HEK293 (cell line): ENCODE data around the gene TMEM191B.
"Not testable (repeated sequence)": the region's sequence is repeated elsewhere in the genome, so short reads cannot be mapped to it uniquely, and the experiment has no call there.

Experiments
- KLF16 ChIP-seq: fragments of 450-650 bp; formaldehyde crosslinking; IDR thresholded peaks from 2 replicates; pipeline ENCODE4 v1.5.1; 2017; ENCODE audit warnings: missing biosample characterization, missing genetic modification characterization
- ZNF223 ChIP-seq: fragments of 450-650 bp; formaldehyde crosslinking; IDR thresholded peaks from 2 replicates; pipeline ENCODE4 v1.5.1; 2016; ENCODE audit warnings: missing biosample characterization, missing genetic modification characterization
- TF ChIP-seq, protein P1 (sequence below): fragments of 450-650 bp; formaldehyde crosslinking; IDR thresholded peaks from 2 replicates; pipeline ENCODE4 v1.5.1; 2016; ENCODE audit warnings: missing biosample characterization, missing genetic modification characterization, low read depth

- TF ChIP-seq, protein P1, sequence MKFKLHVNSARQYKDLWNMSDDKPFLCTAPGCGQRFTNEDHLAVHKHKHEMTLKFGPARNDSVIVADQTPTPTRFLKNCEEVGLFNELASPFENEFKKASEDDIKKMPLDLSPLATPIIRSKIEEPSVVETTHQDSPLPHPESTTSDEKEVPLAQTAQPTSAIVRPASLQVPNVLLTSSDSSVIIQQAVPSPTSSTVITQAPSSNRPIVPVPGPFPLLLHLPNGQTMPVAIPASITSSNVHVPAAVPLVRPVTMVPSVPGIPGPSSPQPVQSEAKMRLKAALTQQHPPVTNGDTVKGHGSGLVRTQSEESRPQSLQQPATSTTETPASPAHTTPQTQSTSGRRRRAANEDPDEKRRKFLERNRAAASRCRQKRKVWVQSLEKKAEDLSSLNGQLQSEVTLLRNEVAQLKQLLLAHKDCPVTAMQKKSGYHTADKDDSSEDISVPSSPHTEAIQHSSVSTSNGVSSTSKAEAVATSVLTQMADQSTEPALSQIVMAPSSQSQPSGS (tag by site-specific recombination): not testable (repeated sequence)
- TF ChIP-seq ZNF223, KLF16 (tag by site-specific recombination): not testable (repeated sequence)
These were observed 32.7 kb downstream of the TMEM191B start for GRCh38 chr22:18560099-18560974.
